Osteocyte (in vitro differentiated cells): ENCODE data around the gene ZFHX3. TPM values are rescaled to one million over a fixed set of nuclear protein-coding genes. Genes with fewer than 3 reads are reported as not detected.

Source experiments
- DNase-seq: peaks from one replicate; pipeline ENCODE4 v3.0.0; 2021; ENCODE audit warnings: mixed read lengths; ENCODE audit not compliant: unreplicated experiment; ENCODE audit errors: extremely low spot score
- H3K27ac Mint-ChIP-seq: one replicate; pipeline ENCODE4 v1.8.0; 2021; ENCODE audit warnings: mild to moderate bottlenecking, mixed read lengths; ENCODE audit not compliant: unreplicated experiment
- H3K27me3 Mint-ChIP-seq: one replicate; pipeline ENCODE4 v1.8.0; 2021; ENCODE audit warnings: mixed read lengths; ENCODE audit not compliant: unreplicated experiment
- H3K36me3 Mint-ChIP-seq: one replicate; pipeline ENCODE4 v1.8.0; 2021; ENCODE audit warnings: mixed read lengths; ENCODE audit not compliant: unreplicated experiment
- H3K4me1 Mint-ChIP-seq: one replicate; pipeline ENCODE4 v1.8.0; 2021; ENCODE audit warnings: mixed read lengths; ENCODE audit not compliant: unreplicated experiment
- H3K4me3 Mint-ChIP-seq: one replicate; pipeline ENCODE4 v1.8.0; 2021; ENCODE audit warnings: mild to moderate bottlenecking, moderate library complexity, mixed read lengths; ENCODE audit not compliant: unreplicated experiment
- H3K9me3 Mint-ChIP-seq: one replicate; pipeline ENCODE4 v1.8.0; 2021; ENCODE audit warnings: mixed read lengths; ENCODE audit not compliant: unreplicated experiment
- total RNA-seq: library from RNA; stranded (reverse); gene quantifications from 2 replicates; pipeline ENCODE4 v1.2.1, GENCODE V29; 2021
- TF ChIP-seq, protein P1 (sequence below): fragments of 200-600 bp; sonication (generic); IDR thresholded peaks from 2 replicates; pipeline ENCODE4 v1.5.0; 2021; ENCODE audit warnings: antibody characterized with exemption, mild to moderate bottlenecking, moderate library complexity

ZFHX3 gene
- total RNA-seq, 1 donor from 2014 or later = 89.1 TPM

GRCh38 chr16:72805486-72805885, 242.4 kb downstream of the ZFHX3 start:
- DNase-seq = no peak
- no peaks in the 10 kb centered on the region for H3K27me3 Mint-ChIP-seq
- TF ChIP-seq, protein P1, sequence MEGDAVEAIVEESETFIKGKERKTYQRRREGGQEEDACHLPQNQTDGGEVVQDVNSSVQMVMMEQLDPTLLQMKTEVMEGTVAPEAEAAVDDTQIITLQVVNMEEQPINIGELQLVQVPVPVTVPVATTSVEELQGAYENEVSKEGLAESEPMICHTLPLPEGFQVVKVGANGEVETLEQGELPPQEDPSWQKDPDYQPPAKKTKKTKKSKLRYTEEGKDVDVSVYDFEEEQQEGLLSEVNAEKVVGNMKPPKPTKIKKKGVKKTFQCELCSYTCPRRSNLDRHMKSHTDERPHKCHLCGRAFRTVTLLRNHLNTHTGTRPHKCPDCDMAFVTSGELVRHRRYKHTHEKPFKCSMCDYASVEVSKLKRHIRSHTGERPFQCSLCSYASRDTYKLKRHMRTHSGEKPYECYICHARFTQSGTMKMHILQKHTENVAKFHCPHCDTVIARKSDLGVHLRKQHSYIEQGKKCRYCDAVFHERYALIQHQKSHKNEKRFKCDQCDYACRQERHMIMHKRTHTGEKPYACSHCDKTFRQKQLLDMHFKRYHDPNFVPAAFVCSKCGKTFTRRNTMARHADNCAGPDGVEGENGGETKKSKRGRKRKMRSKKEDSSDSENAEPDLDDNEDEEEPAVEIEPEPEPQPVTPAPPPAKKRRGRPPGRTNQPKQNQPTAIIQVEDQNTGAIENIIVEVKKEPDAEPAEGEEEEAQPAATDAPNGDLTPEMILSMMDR = no peak
- no peak overlapping the region for H3K4me3 Mint-ChIP-seq
- no peaks in the 10 kb centered on the region for H3K4me1 Mint-ChIP-seq
- no peaks in the 10 kb centered on the region for H3K9me3 Mint-ChIP-seq
- peaks cover 57% of the 10 kb centered on the region for H3K36me3 Mint-ChIP-seq
- H3K27ac Mint-ChIP-seq = no peak overlapping the region

GRCh38 chr16:72800524-72801161, 247.3 kb downstream of the ZFHX3 start:
- H3K27ac Mint-ChIP-seq = peak overlapping the region; percentile 7
- no peaks in the 10 kb centered on the region for H3K9me3 Mint-ChIP-seq
- peaks cover 67% of the 10 kb centered on the region for H3K36me3 Mint-ChIP-seq

GRCh38 chr16:72798264-72798663, 249.7 kb downstream of the ZFHX3 start:
- H3K9me3 Mint-ChIP-seq = no peaks in the 10 kb centered on the region
- no peak overlapping the region for H3K27ac Mint-ChIP-seq
- TF ChIP-seq, protein P1 = no peak
- peaks cover 78% of the 10 kb centered on the region for H3K36me3 Mint-ChIP-seq
- no peaks in the 10 kb centered on the region for H3K4me1 Mint-ChIP-seq
- H3K27me3 Mint-ChIP-seq = no peaks in the 10 kb centered on the region
- no peak overlapping the region for H3K4me3 Mint-ChIP-seq
- no peak for DNase-seq

More at GRCh38 chr16:72800524-72801161, 247.3 kb downstream of the ZFHX3 start:
- Mint-ChIP-seq H3K4me1 (no peaks in the 10 kb centered on the region), H3K4me3 (no peak overlapping the region), H3K27me3 (no peaks in the 10 kb centered on the region)
- TF ChIP-seq, protein P1 = no peak
- DNase-seq = no peak

GRCh38 chr16:72797621-72798020, 250.3 kb downstream of the ZFHX3 start:
- H3K27ac Mint-ChIP-seq = no peak overlapping the region
- H3K4me3 Mint-ChIP-seq = no peak overlapping the region
- no peak for DNase-seq
- peaks cover 80% of the 10 kb centered on the region for H3K36me3 Mint-ChIP-seq
- H3K27me3 Mint-ChIP-seq = no peaks in the 10 kb centered on the region
- no peaks in the 10 kb centered on the region for H3K4me1 Mint-ChIP-seq
- TF ChIP-seq, protein P1 = no peak
- no peaks in the 10 kb centered on the region for H3K9me3 Mint-ChIP-seq

DNA sequence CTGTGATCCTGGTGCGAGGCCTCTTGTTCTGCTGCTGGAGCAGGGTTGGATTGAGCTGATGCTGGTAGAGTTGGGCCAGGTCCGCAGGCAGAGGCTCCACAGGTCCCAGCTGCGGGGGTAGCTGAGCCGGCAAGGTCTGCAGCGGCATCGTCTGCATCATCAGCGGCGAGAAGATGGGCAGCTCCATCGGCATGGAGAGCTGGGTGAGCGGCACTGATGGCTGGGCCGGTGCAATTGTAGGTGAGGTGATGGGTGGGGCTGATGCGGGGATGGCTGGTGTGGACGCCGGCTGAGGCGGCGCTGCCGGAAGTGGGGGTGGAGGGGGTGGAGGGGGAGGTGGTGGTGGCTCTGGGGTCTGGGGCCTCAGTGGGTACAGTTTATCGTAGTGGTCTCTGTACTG, 251.7 kb downstream of the ZFHX3 start:
- Mint-ChIP-seq H3K9me3 (no peaks in the 10 kb centered on the region), H3K27ac (no peak overlapping the region), H3K4me1 (no peaks in the 10 kb centered on the region), H3K36me3 (peaks cover 77% of the 10 kb centered on the region), H3K27me3 (no peaks in the 10 kb centered on the region), H3K4me3 (no peak overlapping the region)
- TF ChIP-seq, protein P1 = no peak
- no peak for DNase-seq
